ENCODE results near the gene IER5.

The IER5 gene

GRCh38 chr1:181139631-181140061, 51.1 kb downstream of the IER5 start (continued):
- TF ChIP-seq ZNF26 (tag by site-specific recombination; IDR thresholded peaks at IDR 0.05) = no peak

- ChIA-PET POLR2A (interaction anchor here (0.9 to 12.2 kb wide), 4 partner anchors 35 to 55 kb away, joined by 3 to 163 read pairs (median 16); partner anchors contain the start of gene IER5), CTCF (interaction anchor here (0.6 to 6.4 kb wide), 11 partner anchors 26 to 871 kb away, joined by 3 to 106 read pairs (median 22); no protein-coding TSS in a partner anchor)
- H3K36me3 ChIP-seq (ENCODE audit: control insufficient read depth in 2 of 2, insufficient read depth in 1 of 2, low read length in 2 of 2) = no peaks in the 10 kb centered on the region
- no peak overlapping the region for H3K27ac ChIP-seq (ENCODE audit: extremely low read depth, low read depth, low read length)
- TF ChIP-seq GLI4 (tag by site-specific recombination; IDR thresholded peaks at IDR 0.05) = 0 out of 2 replicates have a peak, but pooled peaks have one; percentile 17
- no peak for TF ChIP-seq ZNF555 (tag by site-specific recombination; conservative IDR thresholded peaks at IDR 0.05)
- no peaks in the 10 kb centered on the region for H3K9me3 ChIP-seq (ENCODE audit: control insufficient read depth, insufficient read depth, low read depth, low read length)
- peaks cover under 1% of the 10 kb centered on the region for H3K4me1 ChIP-seq (ENCODE audit: control insufficient read depth, insufficient read depth, low read length)
- no peak overlapping the region for H3K4me3 ChIP-seq (ENCODE audit: low read depth, low read length)
Observed at GRCh38 chr1:181140398-181140797, 51.9 kb downstream of the IER5 start.

GRCh38 chr1:181140891-181141290, 52.4 kb downstream of the IER5 start:
- ChIA-PET CTCF (interaction anchor here (1.1 to 6.4 kb wide), 12 partner anchors 9 to 258 kb away, joined by 4 to 106 read pairs (median 18); no protein-coding TSS in a partner anchor), POLR2A (interaction anchor here (0.9 to 12.2 kb wide), 7 partner anchors 11 to 55 kb away, joined by 3 to 163 read pairs (median 7); partner anchors contain the start of gene IER5)
- Histone ChIP-seq H3K9me3 (ENCODE audit: control insufficient read depth, insufficient read depth, low read depth, low read length) (no peaks in the 10 kb centered on the region), H3K4me1 (ENCODE audit: control insufficient read depth, insufficient read depth, low read length) (no peaks in the 10 kb centered on the region), H3K27ac (ENCODE audit: extremely low read depth, low read depth, low read length) (no peak overlapping the region), H3K36me3 (ENCODE audit: control insufficient read depth in 2 of 2, insufficient read depth in 1 of 2, low read length in 2 of 2) (no peaks in the 10 kb centered on the region), H3K4me3 (ENCODE audit: low read depth, low read length) (no peak overlapping the region)
- no peak for TF ChIP-seq BCL6B (tag by site-specific recombination; IDR thresholded peaks at IDR 0.05)
- TF ChIP-seq SCRT2 (tag by site-specific recombination; IDR thresholded peaks at IDR 0.05) = peak; percentile 49
- no peak for TF ChIP-seq ZNF221 (tag by site-specific recombination; IDR thresholded peaks at IDR 0.05; ENCODE audit: borderline replicate concordance)
- 0 out of 2 replicates have a peak, but pooled peaks have one; percentile 11 for TF ChIP-seq SCRT1 (tag by site-specific recombination; IDR thresholded peaks at IDR 0.05; ENCODE audit: borderline replicate concordance)
- no peak for TF ChIP-seq ZNF394 (tag by site-specific recombination; IDR thresholded peaks at IDR 0.05; ENCODE audit: borderline replicate concordance)
- TF ChIP-seq GLI4 (tag by site-specific recombination; IDR thresholded peaks at IDR 0.05) = 0 out of 2 replicates have a peak, but pooled peaks have one; percentile 4
- no peak for TF ChIP-seq ZNF350 (tag by site-specific recombination; IDR thresholded peaks at IDR 0.05)
- no peak for TF ChIP-seq CTCF (tag by site-specific recombination; IDR thresholded peaks at IDR 0.05)
- TF ChIP-seq ZBTB8A (tag by site-specific recombination; IDR thresholded peaks at IDR 0.05) = no peak

GRCh38 chr1:181141431-181141910, 53.0 kb downstream of the IER5 start:
- POLR2A ChIA-PET = interaction anchor here (0.6 to 12.2 kb wide), 9 partner anchors 11 to 260 kb away, joined by 3 to 163 read pairs (median 5); partner anchors contain the start of gene IER5
- Histone ChIP-seq H3K4me1 (ENCODE audit: control insufficient read depth, insufficient read depth, low read length) (no peaks in the 10 kb centered on the region), H3K36me3 (ENCODE audit: control insufficient read depth in 2 of 2, insufficient read depth in 1 of 2, low read length in 2 of 2) (no peaks in the 10 kb centered on the region), H3K4me3 (ENCODE audit: low read depth, low read length) (no peak overlapping the region), H3K9me3 (ENCODE audit: control insufficient read depth, insufficient read depth, low read depth, low read length) (no peaks in the 10 kb centered on the region), H3K27ac (ENCODE audit: extremely low read depth, low read depth, low read length) (no peak overlapping the region)
- CTCF ChIA-PET = interaction anchor here (0.7 to 6.4 kb wide), 38 partner anchors 9 to 609 kb away, joined by 3 to 106 read pairs (median 5); partner anchors contain the start of gene MR1
- TF ChIP-seq ZSCAN23 (tag by site-specific recombination; IDR thresholded peaks at IDR 0.05) (no peak), ZNF324 (tag by site-specific recombination; IDR thresholded peaks at IDR 0.05) (0 out of 2 replicates have a peak, but pooled peaks have one; percentile 51), EGR2 (tag by site-specific recombination; IDR thresholded peaks at IDR 0.05; ENCODE audit: low read depth) (peak; percentile 57), GLIS1 (tag by site-specific recombination; IDR thresholded peaks at IDR 0.05) (peak; percentile 88), ZFHX2 (tag by site-specific recombination; conservative IDR thresholded peaks at IDR 0.05) (peak; percentile 88), TRIM28 (IDR thresholded peaks at IDR 0.05; ENCODE audit: borderline replicate concordance, low read length) (no peak), ZNF501 (tag by site-specific recombination; IDR thresholded peaks at IDR 0.05) (no peak), TCF7L2 (IDR thresholded peaks at IDR 0.05; ENCODE audit: borderline replicate concordance, low read depth, low read length) (no peak), ZNF24 (tag by site-specific recombination; IDR thresholded peaks at IDR 0.05) (0 out of 2 replicates have a peak, but pooled peaks have one; percentile 44), GLIS2 (tag by site-specific recombination; IDR thresholded peaks at IDR 0.05) (peak; percentile 67; the same call in 1 of the 2 replicates)

Measured in HEK293 (cell line).